Measurements from ENCODE around the gene CHCHD6. TPM values are rescaled to one million over a fixed set of nuclear protein-coding genes. Genes with fewer than 3 reads are reported as not detected.

CHCHD6 gene
- total RNA-seq, 1 experiment from 2014 or later: 36.3 TPM

- TF ChIP-seq SRF (IDR thresholded peaks at IDR 0.05; ENCODE audit: low read depth) (no peak), ZFX (IDR thresholded peaks at IDR 0.05) (no peak), FOSL1 (IDR thresholded peaks at IDR 0.05; ENCODE audit: low read depth) (no peak), POLR2AphosphoS5 (IDR thresholded peaks at IDR 0.05; ENCODE audit: low read depth, low read length) (no peak), RAD21 (IDR thresholded peaks at IDR 0.05; ENCODE audit: low read depth) (no peak), YY1 (IDR thresholded peaks at IDR 0.05; ENCODE audit: extremely low read depth, insufficient replicate concordance, low read depth, low read length) (no peak), SP1 (IDR thresholded peaks at IDR 0.05; ENCODE audit: low read depth) (no peak), POLR2A (IDR thresholded peaks at IDR 0.05; ENCODE audit: borderline replicate concordance, extremely low read depth, insufficient read depth, insufficient read length) (no peak), EZH2 (IDR thresholded peaks at IDR 0.05) (no peak), JUND (IDR thresholded peaks at IDR 0.05) (no peak), REST (IDR thresholded peaks at IDR 0.05; ENCODE audit: low read depth) (no peak), EZH2phosphoT487 (IDR thresholded peaks at IDR 0.05; ENCODE audit: borderline replicate concordance) (no peak), EGR1 (IDR thresholded peaks at IDR 0.05; ENCODE audit: low read depth) (no peak), SIN3A (IDR thresholded peaks at IDR 0.05; ENCODE audit: low read depth) (no peak), ELF1 (IDR thresholded peaks at IDR 0.05; ENCODE audit: borderline replicate concordance, low read depth) (no peak)
- TF ChIP-seq, protein P1, sequence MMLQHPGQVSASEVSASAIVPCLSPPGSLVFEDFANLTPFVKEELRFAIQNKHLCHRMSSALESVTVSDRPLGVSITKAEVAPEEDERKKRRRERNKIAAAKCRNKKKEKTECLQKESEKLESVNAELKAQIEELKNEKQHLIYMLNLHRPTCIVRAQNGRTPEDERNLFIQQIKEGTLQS (IDR thresholded peaks at IDR 0.05): no peak
- TF ChIP-seq, protein P2, sequence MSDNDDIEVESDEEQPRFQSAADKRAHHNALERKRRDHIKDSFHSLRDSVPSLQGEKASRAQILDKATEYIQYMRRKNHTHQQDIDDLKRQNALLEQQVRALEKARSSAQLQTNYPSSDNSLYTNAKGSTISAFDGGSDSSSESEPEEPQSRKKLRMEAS (IDR thresholded peaks at IDR 0.05): no peak
- TF ChIP-seq, protein P3, sequence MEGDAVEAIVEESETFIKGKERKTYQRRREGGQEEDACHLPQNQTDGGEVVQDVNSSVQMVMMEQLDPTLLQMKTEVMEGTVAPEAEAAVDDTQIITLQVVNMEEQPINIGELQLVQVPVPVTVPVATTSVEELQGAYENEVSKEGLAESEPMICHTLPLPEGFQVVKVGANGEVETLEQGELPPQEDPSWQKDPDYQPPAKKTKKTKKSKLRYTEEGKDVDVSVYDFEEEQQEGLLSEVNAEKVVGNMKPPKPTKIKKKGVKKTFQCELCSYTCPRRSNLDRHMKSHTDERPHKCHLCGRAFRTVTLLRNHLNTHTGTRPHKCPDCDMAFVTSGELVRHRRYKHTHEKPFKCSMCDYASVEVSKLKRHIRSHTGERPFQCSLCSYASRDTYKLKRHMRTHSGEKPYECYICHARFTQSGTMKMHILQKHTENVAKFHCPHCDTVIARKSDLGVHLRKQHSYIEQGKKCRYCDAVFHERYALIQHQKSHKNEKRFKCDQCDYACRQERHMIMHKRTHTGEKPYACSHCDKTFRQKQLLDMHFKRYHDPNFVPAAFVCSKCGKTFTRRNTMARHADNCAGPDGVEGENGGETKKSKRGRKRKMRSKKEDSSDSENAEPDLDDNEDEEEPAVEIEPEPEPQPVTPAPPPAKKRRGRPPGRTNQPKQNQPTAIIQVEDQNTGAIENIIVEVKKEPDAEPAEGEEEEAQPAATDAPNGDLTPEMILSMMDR (IDR thresholded peaks at IDR 0.05 in 2 of 3, conservative IDR thresholded peaks at IDR 0.05 in 1 of 3; ENCODE audit: borderline replicate concordance in 1 of 3, insufficient read depth in 1 of 3, low read depth in 2 of 3, low read length in 2 of 3): no peak
- RAD21 ChIA-PET (ENCODE audit: low non-redundant PET in 1 of 2, low total read pairs in 2 of 2, uncharacterized antibody in 2 of 2, unreplicated experiment in 2 of 2): no interaction called here
- POLR2A ChIA-PET: no interaction called here
- Histone ChIP-seq H2AFZ (ENCODE audit: low read depth, low read length, poor library complexity, severe bottlenecking) (no peak overlapping the region), H3K9me2 (ENCODE audit: insufficient read depth) (no peaks in the 10 kb centered on the region), H3K79me2 (ENCODE audit: insufficient read depth, low read length) (no peaks in the 10 kb centered on the region; the same call in none of the 2 replicates), H3K4me2 (ENCODE audit: low read length) (no peak overlapping the region), H3K27ac (ENCODE audit: low read depth, low read length) (no peak overlapping the region), H3K9me3 (ENCODE audit: control insufficient read depth in 1 of 2, insufficient read depth in 1 of 2, low read depth in 1 of 2, low read length in 2 of 2) (no peaks in the 10 kb centered on the region), H3K4me3 (replicated peaks in 1 of 2; ENCODE audit: low read depth in 1 of 2, low read length in 2 of 2) (no peak overlapping the region), H4K20me1 (ENCODE audit: insufficient read depth) (no peaks in the 10 kb centered on the region), H3K36me3 (ENCODE audit: control insufficient read depth in 1 of 2, insufficient read depth in 2 of 2, low read length in 2 of 2) (no peaks in the 10 kb centered on the region), H3K27me3 (ENCODE audit: insufficient read depth, low read length) (no peaks in the 10 kb centered on the region), H3K9ac (ENCODE audit: low read length) (no peak overlapping the region), H3K4me1 (ENCODE audit: control insufficient read depth in 1 of 2, insufficient read depth in 2 of 2, low read length in 2 of 2) (no peaks in the 10 kb centered on the region)
- intact Hi-C loops (cut with micrococcal nuclease): no loop called here
- BruUV-seq (replicated peaks): no TSS peak
- ATAC-seq: no peak
- DNase-seq (ENCODE audit: low read depth, low spot score): no peak
- CTCF ChIA-PET: no interaction called here
Measured at GRCh38 chr3:126758882-126759281, 54.8 kb downstream of the CHCHD6 start.

Measured in HCT116 (cell line).